Measurements from ENCODE around the gene GTF3C1. TPM values are rescaled to one million over a fixed set of nuclear protein-coding genes. Genes with fewer than 3 reads are reported as not detected.
A peak's percentile ranks its signal among the peaks of the same experiment; 100 is the strongest.

Gene GTF3C1
- total and polyA plus RNA-seq, 2 of the 8 experiments (the other 6 are each of a cell fraction or from before 2014, with no cell fraction given), result 89.3 to 126 TPM

DNA sequence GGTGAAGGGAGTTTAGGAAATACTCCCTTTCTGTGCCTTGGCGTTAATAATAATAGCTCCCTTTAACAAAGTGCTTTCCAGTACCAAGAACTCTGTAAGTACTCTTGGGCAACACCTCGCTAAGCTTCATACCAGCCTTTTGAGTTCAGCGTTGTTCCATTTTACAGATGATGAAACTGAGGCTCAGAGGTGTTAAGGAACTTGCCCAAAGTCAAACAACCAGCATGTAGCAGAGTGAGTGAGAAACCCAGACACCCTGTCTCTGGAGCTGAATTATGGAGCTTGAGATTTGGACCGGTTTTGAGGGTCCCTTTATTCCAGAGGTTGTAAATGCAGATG lies 838 bp upstream of the GTF3C1 start:
- Histone ChIP-seq H3K4ac (replicated peaks; ENCODE audit: insufficient read length, low read depth, low read length) (no peak overlapping the region), H4K5ac (ENCODE audit: insufficient read length, low read depth, low read length) (no peak overlapping the region), H2AFZ (ENCODE audit: low read length) (0 out of 2 replicates have a peak overlapping the region, but pooled peaks have one; percentile 94), H3K56ac (replicated peaks; ENCODE audit: insufficient read length, low read depth, low read length) (no peak overlapping the region), H4K91ac (replicated peaks; ENCODE audit: insufficient read length, low read length) (no peak overlapping the region), H4K20me1 (replicated peaks in 1 of 2; ENCODE audit: control insufficient read depth in 1 of 2, insufficient read depth in 2 of 2, low read length in 2 of 2) (peaks cover 4 to 11% of the 10 kb centered on the region in 2 experiments), H3K4me2 (ENCODE audit: insufficient read depth in 1 of 2, low read depth in 2 of 2, low read length in 2 of 2) (peak overlapping the region; percentile 83 to 88), H3K18ac (ENCODE audit: extremely low read depth, low read length) (no peak overlapping the region), H3K9me3 (ENCODE audit: insufficient read depth in 2 of 2, low read depth in 1 of 2, low read length in 1 of 2) (no peaks in the 10 kb centered on the region), H2BK5ac (ENCODE audit: low read depth, low read length) (0 out of 2 replicates have a peak overlapping the region, but pooled peaks have one; percentile 53), H4K8ac (ENCODE audit: extremely low read depth, insufficient read depth, low read length) (no peak overlapping the region), H2BK20ac (ENCODE audit: low read length) (no peak overlapping the region), H3K23me2 (ENCODE audit: low read depth, low read length) (peaks cover 5% of the 10 kb centered on the region; the same call in 1 of the 2 replicates), H3K27ac (ENCODE audit: low read depth, low read length) (peak overlapping the region; percentile 81; the same call in 1 of the 2 replicates), H3K79me2 (ENCODE audit: control insufficient read depth in 1 of 2, insufficient read depth in 2 of 2, low read length in 2 of 2) (peaks cover 25 to 41% of the 10 kb centered on the region in 2 experiments), H3K14ac (ENCODE audit: insufficient read length) (no peak overlapping the region), H2BK120ac (replicated peaks; ENCODE audit: low read depth, low read length) (no peak overlapping the region), H3K9ac (replicated peaks in 1 of 4; ENCODE audit: extremely low read depth in 1 of 4, low read depth in 3 of 4, low read length in 3 of 4) (peak overlapping the region in 3 of 4 experiments; percentile 85 to 91 (median 87); a peak in 5 of 7 replicates), H3K23ac (ENCODE audit: insufficient read length) (no peak overlapping the region), H3K27me3 (replicated peaks in 1 of 4; ENCODE audit: control insufficient read depth in 3 of 4, extremely low read depth in 1 of 4, insufficient read depth in 3 of 4, low read length in 3 of 4) (no peaks in the 10 kb centered on the region), H3K79me1 (ENCODE audit: low read depth, low read length) (peaks cover 10% of the 10 kb centered on the region), H2AK5ac (ENCODE audit: low read depth, low read length) (no peak overlapping the region), H2BK12ac (ENCODE audit: low read depth, low read length) (no peak overlapping the region), H3K36me3 (ENCODE audit: control insufficient read depth in 2 of 4, insufficient read depth in 4 of 4, low read length in 3 of 4) (peaks cover 0 to 2% (median 0%) of the 10 kb centered on the region in 4 experiments; a peak in 4 of 8 replicates), H3K4me3 (ENCODE audit: extremely low read depth in 1 of 4, insufficient read depth in 2 of 4, low read depth in 3 of 4, low read length in 4 of 4) (peak overlapping the region; percentile 90 to 100 (median 100)), H2BK15ac (ENCODE audit: low read length) (no peak overlapping the region), H3K4me1 (replicated peaks in 1 of 4; ENCODE audit: control insufficient read depth in 3 of 4, insufficient read depth in 4 of 4, low read length in 3 of 4) (peaks cover 0 to 5% (median 3%) of the 10 kb centered on the region in 4 experiments; a peak in 3 of 7 replicates)
- FAIRE-seq, result no peak
- WGBS, 2 experiments (ENCODE audit: extremely low coverage in 1 of 2, insufficient coverage in 1 of 2, insufficient read length in 1 of 2, insufficient replicate concordance in 2 of 2, low coverage in 1 of 2, low lambda C conversion rate in 2 of 2, missing lambda C conversion rate in 1 of 2), result 54% methylated on average over 4 of the region's 4 CpGs; no CpG with 5 or more reads in 1 of the 2 experiments
- ChIA-PET POLR2A (ENCODE audit: partially characterized antibody) (interaction anchor here (0.9 to 2.0 kb wide), 7 partner anchors 9 to 78 kb away, joined by 3 to 7 read pairs (median 4); no protein-coding TSS in a partner anchor), CTCF (ENCODE audit: partially characterized antibody) (interaction anchor here (0.9 to 3.5 kb wide), 4 partner anchors 14 to 147 kb away, joined by 3 to 18 read pairs (median 4); no protein-coding TSS in a partner anchor)
- no peak for DNase-seq (ENCODE audit: low read depth in 1 of 2, low spot score in 2 of 2)
- TF ChIP-seq TBP (IDR thresholded peaks at IDR 0.05; ENCODE audit: low read depth, low read length), result no peak
- TF ChIP-seq HDAC2 (IDR thresholded peaks at IDR 0.05; ENCODE audit: borderline replicate concordance in 1 of 2, low read depth in 2 of 2, low read length in 2 of 2), result 0 out of 4 replicates have a peak, but pooled peaks of 1 of the 2 experiments have one; percentile 19
- TF ChIP-seq SAP30 (IDR thresholded peaks at IDR 0.05; ENCODE audit: insufficient read depth, insufficient replicate concordance, low read length), result no peak
- peak; percentile 93 for TF ChIP-seq KDM1A (IDR thresholded peaks at IDR 0.05; ENCODE audit: borderline replicate concordance, low read length)
